Transverse colon (tissue), 3 donors: ENCODE measurements around the gene TOR4A.

ENCODE experiments used
- CTCF ChIP-seq, 5 experiments: fragments of 200-600 bp in 3 of 5; fragments of 450-650 bp in 2 of 5; sonication (generic) in 3 of 5; IDR thresholded peaks; 1 replicate in 2 of 5; 2 replicates in 3 of 5; pipeline ENCODE4 v1.5.1; 2016 to 2017; ENCODE audit warnings: antibody characterized with exemption in 5 of 5, inconsistent platforms in 3 of 5, mild to moderate bottlenecking in 2 of 5, moderate library complexity in 1 of 5
- POLR2A ChIP-seq: fragments of 450-650 bp; IDR thresholded peaks from one replicate; pipeline ENCODE4 v1.6.1; 2016; ENCODE audit warnings: antibody characterized with exemption, mild to moderate bottlenecking, moderate library complexity

- TF ChIP-seq CTCF (IDR thresholded peaks at IDR 0.05) (no peak), POLR2A (no peak)
These were observed 40.5 kb upstream of the TOR4A start for GRCh38 chr9:137236936-137237421.
